ENCODE results near the gene ENTPD8. TPM values are rescaled to one million over a fixed set of nuclear protein-coding genes. Genes with fewer than 3 reads are reported as not detected.

Gene ENTPD8
- total and polyA plus RNA-seq, 3 experiments from 2014 or later = not detected

- Mint-ChIP-seq H3K4me3 (no peak overlapping the region), H3K27me3 (no peaks in the 10 kb centered on the region), H3K27ac (no peak overlapping the region), H3K9me3 (no peaks in the 10 kb centered on the region), H3K36me3 (no peaks in the 10 kb centered on the region), H3K4me1 (peaks cover 0 to 12% (median 5%) of the 10 kb centered on the region in 3 donors)
- no peaks in the 10 kb centered on the region for H3K27me3 ChIP-seq (ENCODE audit: insufficient read depth, low read length, poor library complexity, severe bottlenecking)
- no peaks in the 10 kb centered on the region for H3K4me1 ChIP-seq (ENCODE audit: insufficient read depth, low read length)
- no peaks in the 10 kb centered on the region for H3K9me3 ChIP-seq (ENCODE audit: low read length)
- H3K36me3 ChIP-seq (ENCODE audit: insufficient read depth, low read length) = no peaks in the 10 kb centered on the region
- no peak overlapping the region for H3K27ac ChIP-seq (ENCODE audit: low read depth, low read length)
- no peak for DNase-seq
- ChIA-PET CTCF (no interaction called here), POLR2A (no interaction called here)
- no peak overlapping the region for H3K4me3 ChIP-seq (ENCODE audit: low read length)
Observed at GRCh38 chr9:137485343-137486140, 44.4 kb upstream of the ENTPD8 start.

GRCh38 chr9:137484551-137485315 lies 43.6 kb upstream of the ENTPD8 start:
- Histone ChIP-seq H3K9me3 (ENCODE audit: low read length) (no peaks in the 10 kb centered on the region), H3K4me1 (ENCODE audit: insufficient read depth, low read length) (no peaks in the 10 kb centered on the region), H3K27me3 (ENCODE audit: insufficient read depth, low read length, poor library complexity, severe bottlenecking) (no peaks in the 10 kb centered on the region), H3K4me3 (ENCODE audit: low read length) (no peak overlapping the region), H3K27ac (ENCODE audit: low read depth, low read length) (no peak overlapping the region), H3K36me3 (ENCODE audit: insufficient read depth, low read length) (no peaks in the 10 kb centered on the region)
- no peaks in the 10 kb centered on the region for H3K9me3 Mint-ChIP-seq
- H3K27ac Mint-ChIP-seq = no peak overlapping the region
- no peak overlapping the region for H3K4me3 Mint-ChIP-seq
- peaks cover 0 to 5% (median 0%) of the 10 kb centered on the region in 3 donors for H3K4me1 Mint-ChIP-seq
- DNase-seq = no peak
- CTCF ChIA-PET = no interaction called here
- POLR2A ChIA-PET = no interaction called here
- no peaks in the 10 kb centered on the region for H3K27me3 Mint-ChIP-seq
- no peaks in the 10 kb centered on the region for H3K36me3 Mint-ChIP-seq

GRCh38 chr9:137482094-137482781 lies 41.1 kb upstream of the ENTPD8 start:
- no peak for DNase-seq
- Mint-ChIP-seq H3K4me3 (no peak overlapping the region), H3K27ac (peak overlapping the region in 1 of 8 donors; percentile 3)

GRCh38 chr9:137480686-137481683 lies 39.8 kb upstream of the ENTPD8 start:
- DNase-seq = peak in 1 of 5 donors; percentile 32
- no peak overlapping the region for H3K27ac Mint-ChIP-seq
- POLR2A ChIA-PET = no interaction called here
- CTCF ChIA-PET = no interaction called here
- peaks cover 0 to 2% (median 2%) of the 10 kb centered on the region in 5 donors for H3K9me3 Mint-ChIP-seq
- no peaks in the 10 kb centered on the region for H3K27me3 ChIP-seq (ENCODE audit: insufficient read depth, low read length, poor library complexity, severe bottlenecking)
- H3K4me1 ChIP-seq (ENCODE audit: insufficient read depth, low read length) = no peaks in the 10 kb centered on the region
- no peak overlapping the region for H3K27ac ChIP-seq (ENCODE audit: low read depth, low read length)
- peaks cover 0 to 5% (median 0%) of the 10 kb centered on the region in 3 donors for H3K4me1 Mint-ChIP-seq
- no peak overlapping the region for H3K4me3 ChIP-seq (ENCODE audit: low read length)
- peaks cover 0 to 3% (median 0%) of the 10 kb centered on the region in 3 donors for H3K36me3 Mint-ChIP-seq
- no peaks in the 10 kb centered on the region for H3K9me3 ChIP-seq (ENCODE audit: low read length)
- H3K36me3 ChIP-seq (ENCODE audit: insufficient read depth, low read length) = no peaks in the 10 kb centered on the region
- no peak overlapping the region for H3K4me3 Mint-ChIP-seq
- peaks cover 0 to 4% of the 10 kb centered on the region in 2 donors for H3K27me3 Mint-ChIP-seq

More at GRCh38 chr9:137482094-137482781, 41.1 kb upstream of the ENTPD8 start:
- Histone ChIP-seq H3K27me3 (ENCODE audit: insufficient read depth, low read length, poor library complexity, severe bottlenecking) (no peaks in the 10 kb centered on the region), H3K4me3 (ENCODE audit: low read length) (no peak overlapping the region), H3K9me3 (ENCODE audit: low read length) (no peaks in the 10 kb centered on the region), H3K4me1 (ENCODE audit: insufficient read depth, low read length) (no peaks in the 10 kb centered on the region), H3K36me3 (ENCODE audit: insufficient read depth, low read length) (no peaks in the 10 kb centered on the region), H3K27ac (ENCODE audit: low read depth, low read length) (no peak overlapping the region)
- ChIA-PET POLR2A (no interaction called here), CTCF (no interaction called here)
- Mint-ChIP-seq H3K27me3 (peaks cover 0 to 4% of the 10 kb centered on the region in 2 donors), H3K4me1 (peaks cover 0 to 5% (median 0%) of the 10 kb centered on the region in 3 donors), H3K36me3 (no peaks in the 10 kb centered on the region), H3K9me3 (no peaks in the 10 kb centered on the region)

- H3K36me3 ChIP-seq (ENCODE audit: insufficient read depth, low read length) = no peaks in the 10 kb centered on the region
- no peak overlapping the region for H3K27ac ChIP-seq (ENCODE audit: low read depth, low read length)
- H3K4me1 Mint-ChIP-seq = peaks cover 0 to 5% (median 0%) of the 10 kb centered on the region in 3 donors
- ChIA-PET CTCF (no interaction called here), POLR2A (no interaction called here)
- peaks cover 0 to 8% (median 1%) of the 10 kb centered on the region in 3 donors for H3K36me3 Mint-ChIP-seq
- H3K27ac Mint-ChIP-seq = peak overlapping the region in 2 of 8 donors; percentile 47 to 93
- H3K4me3 Mint-ChIP-seq = no peak overlapping the region
- H3K27me3 ChIP-seq (ENCODE audit: insufficient read depth, low read length, poor library complexity, severe bottlenecking) = no peaks in the 10 kb centered on the region
- peaks cover 3 to 9% (median 7%) of the 10 kb centered on the region in 5 donors for H3K9me3 Mint-ChIP-seq
- no peaks in the 10 kb centered on the region for H3K9me3 ChIP-seq (ENCODE audit: low read length)
- DNase-seq = peak in 1 of 5 donors; percentile 30
- H3K27me3 Mint-ChIP-seq = peaks cover 0 to 4% of the 10 kb centered on the region in 2 donors
- H3K4me1 ChIP-seq (ENCODE audit: insufficient read depth, low read length) = no peaks in the 10 kb centered on the region
- H3K4me3 ChIP-seq (ENCODE audit: low read length) = no peak overlapping the region
Observed at GRCh38 chr9:137479892-137480685, 38.9 kb upstream of the ENTPD8 start.

GRCh38 chr9:137478962-137479861 lies 38.1 kb upstream of the ENTPD8 start:
- ChIA-PET POLR2A (no interaction called here), CTCF (no interaction called here)
- Mint-ChIP-seq H3K4me1 (peaks cover 0 to 5% (median 0%) of the 10 kb centered on the region in 3 donors), H3K36me3 (peaks cover 0 to 11% (median 3%) of the 10 kb centered on the region in 3 donors), H3K4me3 (no peak overlapping the region), H3K9me3 (peaks cover 7 to 12% (median 11%) of the 10 kb centered on the region in 5 donors), H3K27ac (peak overlapping the region in 2 of 8 donors; percentile 47 to 93), H3K27me3 (peaks cover 0 to 4% of the 10 kb centered on the region in 2 donors)
- DNase-seq = peak in 1 of 5 donors; percentile 41
- H3K27ac ChIP-seq (ENCODE audit: low read depth, low read length) = no peak overlapping the region
- H3K4me3 ChIP-seq (ENCODE audit: low read length) = no peak overlapping the region
- H3K4me1 ChIP-seq (ENCODE audit: insufficient read depth, low read length) = no peaks in the 10 kb centered on the region
- no peaks in the 10 kb centered on the region for H3K9me3 ChIP-seq (ENCODE audit: low read length)
- no peaks in the 10 kb centered on the region for H3K36me3 ChIP-seq (ENCODE audit: insufficient read depth, low read length)
- H3K27me3 ChIP-seq (ENCODE audit: insufficient read depth, low read length, poor library complexity, severe bottlenecking) = no peaks in the 10 kb centered on the region
